Esophagus mucosa (tissue), 1 donor: Measurements from ENCODE around the gene ARID1A. TPM values are rescaled to one million over a fixed set of nuclear protein-coding genes. Genes with fewer than 3 reads are reported as not detected.

Experiments used
- ATAC-seq: fragments of 200-7000 bp; cut with Tn5 transposase; one replicate; pipeline ENCODE4 v1.9.1; 2020
- total RNA-seq: library from RNA; stranded (reverse); gene quantifications from one replicate; pipeline ENCODE4 v1.2.4, GENCODE V29; 2023
- donor health status: DM: yes; HTN: yes; CAD: no.

The ARID1A gene
- total RNA-seq, 1 donor from 2014 or later: 44.3 TPM

- peak; percentile 64 for ATAC-seq
Measured at GRCh38 chr1:26728645-26729044, 32.8 kb downstream of the ARID1A start.

DNA sequence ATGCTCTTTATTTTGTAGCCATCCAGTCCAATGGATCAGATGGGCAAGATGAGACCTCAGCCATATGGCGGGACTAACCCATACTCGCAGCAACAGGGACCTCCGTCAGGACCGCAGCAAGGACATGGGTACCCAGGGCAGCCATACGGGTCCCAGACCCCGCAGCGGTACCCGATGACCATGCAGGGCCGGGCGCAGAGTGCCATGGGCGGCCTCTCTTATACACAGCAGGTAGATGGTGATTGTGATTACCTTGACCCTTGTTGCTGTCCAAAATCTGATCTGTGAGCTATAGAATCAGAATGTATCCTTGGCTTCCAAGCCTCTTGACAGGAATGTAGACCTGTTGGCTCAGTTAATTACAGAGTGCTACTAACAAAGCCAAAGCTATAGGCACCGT is 33.8 kb downstream of the ARID1A start:
- no peak for ATAC-seq

- no peak for ATAC-seq
Measured at GRCh38 chr1:26730695-26731094, 34.9 kb downstream of the ARID1A start.

DNA sequence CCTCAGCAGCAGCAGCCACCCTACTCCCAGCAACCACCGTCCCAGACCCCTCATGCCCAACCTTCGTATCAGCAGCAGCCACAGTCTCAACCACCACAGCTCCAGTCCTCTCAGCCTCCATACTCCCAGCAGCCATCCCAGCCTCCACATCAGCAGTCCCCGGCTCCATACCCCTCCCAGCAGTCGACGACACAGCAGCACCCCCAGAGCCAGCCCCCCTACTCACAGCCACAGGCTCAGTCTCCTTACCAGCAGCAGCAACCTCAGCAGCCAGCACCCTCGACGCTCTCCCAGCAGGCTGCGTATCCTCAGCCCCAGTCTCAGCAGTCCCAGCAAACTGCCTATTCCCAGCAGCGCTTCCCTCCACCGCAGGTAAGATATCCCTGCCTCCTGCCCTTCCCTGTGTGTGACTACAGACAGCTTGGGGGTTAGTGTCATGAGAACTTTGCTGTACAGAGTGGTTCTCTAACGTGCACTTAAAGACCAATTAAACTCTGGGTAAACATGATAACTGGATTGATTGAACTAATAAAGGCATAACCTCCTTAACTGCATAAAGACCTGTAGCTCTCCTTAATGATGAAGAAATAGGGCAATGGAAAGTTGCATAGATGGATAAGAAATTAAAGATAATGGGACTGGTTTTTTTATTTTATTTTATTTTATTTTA is 35.6 kb downstream of the ARID1A start:
- no peak for ATAC-seq

- ATAC-seq: no peak
Measured at GRCh38 chr1:26733392-26733791, 37.6 kb downstream of the ARID1A start.

DNA sequence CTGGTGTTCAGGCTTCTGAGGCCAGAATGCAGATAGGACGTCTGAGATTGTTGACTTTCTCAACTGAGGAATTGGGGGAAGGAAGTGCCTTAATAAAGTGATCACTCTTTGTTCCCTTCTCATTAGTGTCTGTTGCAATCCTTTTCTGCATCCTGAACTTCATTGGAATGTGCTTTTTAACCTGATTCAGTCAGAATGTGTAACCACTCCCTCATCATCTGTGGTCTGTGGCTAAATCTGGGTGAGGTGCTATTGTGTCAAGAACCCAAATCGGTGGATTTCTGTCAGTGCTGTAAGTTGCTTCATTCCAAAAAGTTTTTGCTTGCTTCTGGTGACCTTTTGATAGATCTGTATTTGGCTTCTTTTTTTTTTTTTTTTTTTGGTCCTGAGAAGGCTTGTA is 38.2 kb downstream of the ARID1A start:
- ATAC-seq: peak; percentile 32

- ATAC-seq: no peak
Measured at GRCh38 chr1:26734501-26735058, 38.8 kb downstream of the ARID1A start.

DNA sequence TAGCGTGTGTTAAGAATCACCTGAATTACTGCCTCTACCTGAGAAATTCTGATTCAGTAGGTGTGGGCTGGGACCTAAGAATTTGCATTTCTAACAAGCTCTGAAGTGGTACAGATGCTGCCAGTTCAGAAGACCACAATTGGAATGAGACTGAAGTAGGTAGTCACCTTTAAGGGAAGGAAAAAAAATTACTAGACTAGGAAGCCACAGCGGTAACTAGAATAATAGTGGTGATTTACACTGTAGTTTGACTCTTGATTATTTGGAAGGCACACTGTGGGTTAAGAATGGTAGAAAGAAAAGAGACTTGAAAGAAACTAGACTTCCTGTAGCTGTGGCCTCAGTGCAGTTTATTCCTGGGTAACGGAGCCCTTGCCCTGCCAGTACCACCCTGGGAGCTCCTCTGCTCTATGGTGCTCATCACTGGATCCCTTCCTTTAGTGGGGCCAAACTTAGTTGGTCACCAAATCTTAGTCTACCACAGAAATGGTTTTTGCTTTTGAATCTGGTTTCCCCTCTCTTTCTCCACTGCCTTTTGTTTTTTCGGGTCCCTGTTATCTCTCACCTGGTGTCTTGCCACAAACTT is 43.6 kb downstream of the ARID1A start:
- no peak for ATAC-seq

- ATAC-seq: no peak
Measured at GRCh38 chr1:26740023-26740634, 44.3 kb downstream of the ARID1A start.

DNA sequence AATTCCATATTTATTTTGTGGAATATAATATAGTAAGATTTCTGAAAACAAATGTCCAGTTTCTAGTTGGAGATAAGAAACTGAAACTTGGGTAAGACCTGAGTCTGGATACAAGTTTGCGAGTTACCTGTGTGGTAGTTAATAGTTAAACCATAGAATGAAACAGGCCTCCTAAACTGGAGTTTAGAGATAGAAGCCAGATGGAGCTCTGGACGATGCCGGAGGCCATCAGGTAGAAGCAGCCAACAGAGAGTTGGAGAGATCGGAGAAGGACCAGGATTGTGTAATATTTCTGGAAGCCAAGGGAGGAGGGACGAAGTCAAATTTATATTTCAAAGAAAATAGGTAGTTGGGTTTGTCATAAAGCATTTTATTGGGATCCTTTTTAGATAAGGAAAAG is 45.1 kb downstream of the ARID1A start:
- no peak for ATAC-seq

DNA sequence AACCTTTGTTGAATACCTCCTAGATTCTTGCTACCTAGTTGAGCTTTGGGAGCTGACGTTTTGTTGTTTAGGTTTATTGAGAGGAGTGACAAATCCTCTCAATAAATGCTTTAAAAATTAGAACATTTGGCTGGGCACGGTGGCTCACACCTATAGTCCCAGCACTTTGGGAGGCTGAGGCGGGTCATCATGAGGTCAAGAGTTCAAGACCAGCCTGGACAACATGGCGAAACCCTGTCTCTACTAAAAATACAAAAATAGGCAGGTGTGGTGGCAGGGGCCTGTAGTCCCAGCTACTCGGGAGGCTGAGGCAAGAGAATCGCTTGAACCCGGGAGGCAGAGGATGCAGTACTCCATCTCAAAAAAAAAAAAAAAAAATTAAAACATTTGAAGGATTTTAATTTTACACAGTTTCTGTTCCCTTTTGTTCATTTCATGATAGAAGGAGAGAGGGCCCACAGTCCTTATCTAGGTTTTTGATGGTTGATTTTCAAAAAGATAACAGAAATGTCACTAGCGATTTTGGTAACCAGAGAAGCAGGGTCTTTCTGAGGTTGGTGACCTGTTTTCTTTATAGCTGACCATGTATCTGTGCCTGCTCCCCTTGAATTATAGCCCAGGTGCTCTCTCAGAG is 47.7 kb downstream of the ARID1A start:
- ATAC-seq: no peak

DNA sequence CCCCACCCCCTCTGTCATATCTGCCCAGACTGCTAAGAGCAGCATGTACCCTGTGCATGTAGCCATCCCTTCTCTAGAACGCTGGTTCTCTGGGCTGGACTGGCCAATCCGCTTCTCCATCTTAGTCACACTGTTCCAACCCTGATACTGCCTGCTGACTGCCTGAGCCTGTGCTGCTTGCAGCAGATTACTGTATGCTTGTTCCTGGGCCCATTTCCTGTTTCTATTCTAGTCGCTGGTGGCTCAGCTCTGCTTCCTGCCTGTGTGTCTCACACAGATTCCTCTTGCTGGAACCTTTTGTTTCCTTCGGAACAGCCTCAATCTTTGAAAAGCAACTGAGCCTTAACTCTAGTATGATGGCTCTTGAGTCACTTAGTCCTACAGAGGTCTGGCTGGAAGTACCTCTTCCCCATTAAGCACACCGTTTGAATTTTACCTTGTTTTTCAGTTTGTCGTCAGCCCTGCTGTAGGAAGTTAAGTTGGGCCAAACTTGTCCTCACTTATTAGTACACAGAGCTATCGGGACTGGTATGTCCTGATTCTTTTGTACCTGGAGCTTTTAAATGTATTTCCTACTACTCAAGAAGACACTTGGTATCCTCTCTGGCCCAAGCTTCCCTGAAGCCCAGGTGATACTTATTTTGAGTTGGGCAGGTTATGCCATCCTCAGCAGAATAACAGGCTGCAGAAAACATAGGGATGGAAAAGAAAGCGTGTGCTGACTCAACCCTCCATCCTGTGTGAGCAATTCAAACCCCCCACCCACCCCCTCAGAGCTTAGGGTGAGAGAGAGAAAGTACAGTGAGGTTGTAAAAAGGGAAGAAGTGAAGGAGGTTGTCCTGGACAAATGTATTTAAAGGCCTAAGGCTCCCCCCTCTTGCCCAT is 48.5 kb downstream of the ARID1A start:
- ATAC-seq: peak; percentile 96

DNA sequence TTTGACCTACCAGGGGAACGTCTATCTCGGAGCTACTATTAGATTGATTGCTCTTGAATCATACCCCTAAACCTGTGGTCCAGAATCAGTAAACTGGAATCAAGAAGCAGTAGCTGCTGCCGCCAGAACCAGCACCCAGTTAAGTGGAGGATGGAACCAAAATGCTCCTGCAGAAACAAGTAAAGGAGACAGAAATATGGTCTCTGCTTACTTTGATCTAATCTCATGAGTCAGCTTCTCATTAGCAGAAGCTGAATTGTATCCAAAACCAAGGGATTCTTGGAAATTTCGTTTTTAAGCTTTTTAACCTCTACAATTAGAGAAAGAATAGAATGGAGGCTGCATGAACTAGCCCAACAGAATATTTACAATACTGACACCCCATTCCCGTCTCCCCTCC is 49.4 kb downstream of the ARID1A start:
- no peak for ATAC-seq

- no peak for ATAC-seq
Measured at GRCh38 chr1:26747048-26747447, 51.2 kb downstream of the ARID1A start.

DNA sequence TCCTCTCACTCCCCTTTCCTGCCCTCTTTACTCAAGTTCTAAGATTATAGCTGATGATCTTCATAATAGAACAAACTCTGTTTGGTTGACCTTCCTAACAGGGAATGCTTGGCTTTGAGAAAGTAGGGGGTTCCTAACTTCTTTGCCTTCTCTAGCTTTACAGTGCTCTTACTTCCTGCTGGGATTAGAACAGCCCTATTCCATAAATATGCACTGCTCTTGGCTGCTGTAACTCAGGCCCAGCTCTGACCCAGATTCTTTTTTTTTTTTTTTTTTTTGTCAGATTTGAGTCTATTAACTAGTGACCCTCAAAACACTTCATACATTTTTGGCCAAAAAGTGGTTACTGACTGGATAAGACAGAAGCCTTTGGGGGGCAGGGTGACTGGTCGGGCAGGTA is 52.5 kb downstream of the ARID1A start:
- no peak for ATAC-seq

DNA sequence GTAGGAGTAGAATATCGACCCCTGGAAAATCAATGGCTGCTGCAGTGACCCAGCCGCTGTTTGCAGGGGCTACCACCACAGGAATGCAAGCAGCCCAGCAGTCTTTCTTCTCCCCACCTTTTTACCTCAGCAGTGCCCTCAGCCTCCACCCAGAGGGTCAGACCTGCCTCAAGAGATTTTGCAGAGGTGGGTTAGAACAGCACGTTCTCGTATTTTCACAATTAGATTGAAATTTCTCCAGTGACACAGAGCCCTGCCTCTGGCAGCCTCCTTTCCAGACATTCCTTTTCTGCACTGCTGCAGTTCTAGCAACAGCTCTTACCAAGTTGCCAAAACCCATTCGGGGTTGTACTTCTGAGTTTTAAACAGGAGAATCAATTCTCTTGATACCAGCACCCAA is 53.6 kb downstream of the ARID1A start:
- ATAC-seq: no peak

GRCh38 chr1:26750428-26750827 is 54.6 kb downstream of the ARID1A start:
- ATAC-seq: no peak

DNA sequence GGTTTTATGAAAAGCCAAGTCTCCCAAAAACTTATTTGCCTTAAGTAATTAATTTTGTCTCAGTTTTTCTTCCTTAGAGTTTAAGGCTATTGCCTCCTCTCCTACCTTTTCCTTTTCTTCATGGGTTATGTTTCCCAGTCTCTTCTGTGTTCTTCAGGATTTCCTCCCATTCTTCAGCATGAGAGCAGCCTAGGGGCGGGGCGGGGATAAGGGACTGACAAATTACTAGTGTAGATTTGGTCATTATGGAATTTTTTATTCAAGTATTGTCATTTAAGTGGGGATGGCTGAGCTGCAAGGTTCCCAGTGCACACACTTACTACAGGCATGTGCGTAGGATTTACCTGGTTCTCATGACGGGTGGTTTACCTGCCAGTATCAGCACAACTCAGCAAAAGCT is 56.7 kb downstream of the ARID1A start:
- no peak for ATAC-seq

- peak; percentile 89 for ATAC-seq
Measured at GRCh38 chr1:26754086-26754874, 58.5 kb downstream of the ARID1A start.

DNA sequence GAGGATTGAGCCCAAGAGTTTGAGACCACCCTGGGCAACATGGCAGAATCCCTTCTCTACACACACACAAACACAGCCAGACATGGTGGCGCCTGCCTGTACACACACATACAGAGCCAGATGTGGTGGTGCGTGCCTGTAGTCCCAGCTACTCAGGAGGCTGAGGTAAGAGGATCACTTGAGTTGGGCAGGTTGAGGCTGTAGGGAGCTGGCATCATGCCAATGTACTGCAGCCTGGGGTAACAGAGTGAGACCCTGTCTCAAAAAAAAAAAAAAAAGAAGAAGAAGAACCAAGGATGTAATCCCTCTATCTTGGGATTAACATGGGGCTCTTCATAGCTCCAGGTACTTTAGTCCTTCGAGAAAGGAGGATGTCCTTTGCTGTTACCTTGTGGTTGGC is 62.5 kb downstream of the ARID1A start:
- ATAC-seq: no peak

- ATAC-seq: no peak
Measured at GRCh38 chr1:26759531-26759930, 63.7 kb downstream of the ARID1A start.

- no peak for ATAC-seq
Measured at GRCh38 chr1:26761217-26761616, 65.4 kb downstream of the ARID1A start.
